K562 (cell line): ENCODE results near the gene CD34. TPM values are rescaled to one million over a fixed set of nuclear protein-coding genes. Genes with fewer than 3 reads are reported as not detected.

ENCODE experiments used
- CEBPB ChIP-seq: fragments of 450-650 bp; IDR thresholded peaks from 2 replicates; pipeline ENCODE4 v1.6.1; 2016; ENCODE audit warnings: missing genetic modification characterization, missing compliant biosample characterization
- EWSR1 ChIP-seq: fragments of 450-650 bp; IDR thresholded peaks from 2 replicates; pipeline ENCODE4 v1.6.1; 2018; ENCODE audit warnings: borderline replicate concordance, mild to moderate bottlenecking, low read depth, moderate library complexity; ENCODE audit not compliant: partially characterized antibody
- HOXB6 ChIP-seq: fragments of 250-450 bp; sonication (Bioruptor Pico); IDR thresholded peaks from 2 replicates; pipeline ENCODE4 v1.5.1; 2022; ENCODE audit warnings: mild to moderate bottlenecking, borderline replicate concordance
- JUND ChIP-seq, 2 experiments: IDR thresholded peaks; 2 replicates in 1 of 2; 3 replicates in 1 of 2; pipeline ENCODE4 v1.6.1; 2011; ENCODE audit warnings: borderline replicate concordance in 2 of 2, low read depth in 2 of 2, low read length in 2 of 2, improper control_type of control experiment in 1 of 2, missing biosample characterization in 1 of 2, missing genetic modification characterization in 1 of 2, missing genetic modification reagents in 1 of 2
- L3MBTL2 ChIP-seq: fragments of 450-650 bp; IDR thresholded peaks from 2 replicates; pipeline ENCODE4 v1.6.1; 2016; ENCODE audit warnings: mild to moderate bottlenecking, moderate library complexity
- MAFK ChIP-seq: IDR thresholded peaks from 2 replicates; pipeline ENCODE4 v1.6.1; 2011; ENCODE audit warnings: low read length, improper control_type of control experiment
- MTA1 ChIP-seq: fragments of 450-650 bp; IDR thresholded peaks from 2 replicates; pipeline ENCODE4 v1.6.1; 2017; ENCODE audit warnings: borderline replicate concordance
- NRF1 ChIP-seq, 2 experiments: fragments of 450-650 bp; IDR thresholded peaks in 1 of 2; conservative IDR thresholded peaks in 1 of 2; 2 replicates each; pipeline ENCODE4 v1.6.1; 2014; ENCODE audit warnings: mild to moderate bottlenecking in 2 of 2
- SAFB2 ChIP-seq: fragments of 200-400 bp; formaldehyde crosslinking; IDR thresholded peaks from 2 replicates; pipeline ENCODE4 v1.6.1; 2018; ENCODE audit warnings: borderline replicate concordance, low read length, low read depth, moderate library complexity; ENCODE audit not compliant: severe bottlenecking
- TAL1 ChIP-seq: fragments of 450-650 bp; IDR thresholded peaks from 2 replicates; pipeline ENCODE4 v1.6.1; 2016; ENCODE audit warnings: mild to moderate bottlenecking
- ZBTB7A ChIP-seq: IDR thresholded peaks from 2 replicates; pipeline ENCODE4 v1.6.1; 2011; ENCODE audit warnings: low read depth, mild to moderate bottlenecking, low read length, moderate library complexity, borderline replicate concordance; ENCODE audit not compliant: control insufficient read depth
- ZKSCAN8 ChIP-seq: fragments of 200-800 bp; sonication (Bioruptor generic); IDR thresholded peaks from 2 replicates; pipeline ENCODE4 v1.6.1; 2016; ENCODE audit warnings: missing genetic modification characterization, missing compliant biosample characterization
- ZNF778 ChIP-seq: fragments of 450-650 bp; formaldehyde crosslinking; IDR thresholded peaks from 2 replicates; pipeline ENCODE4 v1.4.0; 2020; ENCODE audit warnings: mild to moderate bottlenecking, moderate library complexity
- polyA plus RNA-seq, 8 experiments: library from polyadenylated mRNA; depleted of rRNA in 4 of 8; stranded (reverse) in 5 of 8; unstranded in 3 of 8; fragments of >200 nt; fragmentation: Nextera tagmentation in 2 of 8; fragmentation: Illumina TruSeq in 1 of 8; extraction: Ambion mirVana in 2 of 8; extraction: Trizol in 1 of 8; gene quantifications; 2 replicates each; pipeline versions ENCODE4 v1.2.1 to v1.2.3, GENCODE V29; 2011 to 2014; ENCODE audit warnings: inconsistent platforms in 1 of 8, missing spikeins in 1 of 8
- total RNA-seq, 7 experiments: library from RNA; depleted of rRNA in 6 of 7; stranded (reverse); fragments of >200 nt in 6 of 7; fragmentation: Illumina TruSeq in 2 of 7; extraction: Trizol in 2 of 7; gene quantifications; 2 replicates each; pipeline versions ENCODE4 v1.2.1 to v1.2.3, GENCODE V29; 2011 to 2021; ENCODE audit warnings: low replicate concordance in 1 of 7
- TF ChIP-seq, protein P1 (sequence below), 2 experiments: fragments of 250-450 bp in 1 of 2; fragments of 450-650 bp in 1 of 2; sonication (Bioruptor Pico) in 1 of 2; IDR thresholded peaks; 2 replicates each; pipeline versions ENCODE4 v1.6.1 to v1.8.0; 2016 to 2021; ENCODE audit warnings: mild to moderate bottlenecking in 2 of 2, moderate library complexity in 2 of 2, missing compliant biosample characterization in 1 of 2, missing genetic modification characterization in 1 of 2
- TF ChIP-seq, protein P2 (sequence below): conservative IDR thresholded peaks from 2 replicates; pipeline ENCODE4 v1.6.1; 2011; ENCODE audit warnings: low read depth, mild to moderate bottlenecking, low read length; ENCODE audit not compliant: control insufficient read depth
- TF ChIP-seq, protein P3 (sequence below): sonication (generic); formaldehyde crosslinking; IDR thresholded peaks from 2 replicates; pipeline ENCODE4 v1.8.0; 2022; ENCODE audit warnings: mild to moderate bottlenecking, missing genetic modification reagents
- TF ChIP-seq, protein P4 (sequence below): sonication (generic); formaldehyde crosslinking; IDR thresholded peaks from 2 replicates; pipeline ENCODE4 v1.8.1; 2023; ENCODE audit warnings: missing genetic modification reagents, mild to moderate bottlenecking, borderline replicate concordance
- TF ChIP-seq, protein P5 (sequence below): fragments of 450-650 bp; formaldehyde crosslinking; IDR thresholded peaks from 2 replicates; pipeline ENCODE4 v1.4.0; 2020; ENCODE audit warnings: mild to moderate bottlenecking, moderate library complexity

CD34 gene
- total and polyA plus RNA-seq, 9 of the 15 experiments (the other 6 are each of a cell fraction or from before 2014, with no cell fraction given) = not detected

DNA sequence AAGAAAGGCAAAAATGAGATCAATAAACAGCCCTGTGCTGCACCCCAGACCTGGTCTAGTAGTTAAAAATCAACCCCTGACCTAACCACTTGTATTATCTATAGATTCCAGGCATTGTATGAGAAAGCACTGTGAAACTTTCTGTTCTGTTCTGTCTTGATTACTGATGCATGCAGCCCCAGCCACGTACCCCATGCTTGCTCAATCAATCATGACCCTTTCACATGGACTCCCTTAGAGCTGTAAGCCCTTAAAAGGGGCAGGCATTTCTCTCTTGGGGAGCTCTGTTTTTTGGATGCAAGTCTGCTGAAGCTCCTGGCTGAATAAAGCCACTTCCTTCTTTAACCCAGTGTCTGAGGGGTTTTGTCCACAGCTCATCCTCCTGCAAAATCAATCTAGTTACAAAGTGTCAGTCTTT lies 24.2 kb upstream of the CD34 start (continued):
- TF ChIP-seq, protein P1, sequence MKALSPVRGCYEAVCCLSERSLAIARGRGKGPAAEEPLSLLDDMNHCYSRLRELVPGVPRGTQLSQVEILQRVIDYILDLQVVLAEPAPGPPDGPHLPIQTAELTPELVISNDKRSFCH (CRISPR knock-in tag; IDR thresholded peaks at IDR 0.05) = no peak
- TF ChIP-seq, protein P1 (tag; IDR thresholded peaks at IDR 0.05) = peak; percentile 94
- TF ChIP-seq ZBTB7A = 0 out of 2 replicates have a peak, but pooled peaks have one; percentile 39
- TF ChIP-seq, protein P2, sequence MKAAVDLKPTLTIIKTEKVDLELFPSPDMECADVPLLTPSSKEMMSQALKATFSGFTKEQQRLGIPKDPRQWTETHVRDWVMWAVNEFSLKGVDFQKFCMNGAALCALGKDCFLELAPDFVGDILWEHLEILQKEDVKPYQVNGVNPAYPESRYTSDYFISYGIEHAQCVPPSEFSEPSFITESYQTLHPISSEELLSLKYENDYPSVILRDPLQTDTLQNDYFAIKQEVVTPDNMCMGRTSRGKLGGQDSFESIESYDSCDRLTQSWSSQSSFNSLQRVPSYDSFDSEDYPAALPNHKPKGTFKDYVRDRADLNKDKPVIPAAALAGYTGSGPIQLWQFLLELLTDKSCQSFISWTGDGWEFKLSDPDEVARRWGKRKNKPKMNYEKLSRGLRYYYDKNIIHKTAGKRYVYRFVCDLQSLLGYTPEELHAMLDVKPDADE = no peak
- TF ChIP-seq, protein P3, sequence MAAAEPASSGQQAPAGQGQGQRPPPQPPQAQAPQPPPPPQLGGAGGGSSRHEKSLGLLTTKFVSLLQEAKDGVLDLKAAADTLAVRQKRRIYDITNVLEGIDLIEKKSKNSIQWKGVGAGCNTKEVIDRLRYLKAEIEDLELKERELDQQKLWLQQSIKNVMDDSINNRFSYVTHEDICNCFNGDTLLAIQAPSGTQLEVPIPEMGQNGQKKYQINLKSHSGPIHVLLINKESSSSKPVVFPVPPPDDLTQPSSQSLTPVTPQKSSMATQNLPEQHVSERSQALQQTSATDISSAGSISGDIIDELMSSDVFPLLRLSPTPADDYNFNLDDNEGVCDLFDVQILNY (CRISPR knock-in tag) = no peak
- peak; percentile 81; the same call in 1 of the 2 replicates for TF ChIP-seq ZKSCAN8 (CRISPR knock-in tag)
- peak; percentile 74 for TF ChIP-seq JUND (IDR thresholded peaks at IDR 0.05; ENCODE audit: borderline replicate concordance, low read depth, low read length)
- TF ChIP-seq JUND (tag; IDR thresholded peaks at IDR 0.05; ENCODE audit: borderline replicate concordance, low read depth, low read length) = peak; percentile 79; the same call in 2 of the 3 replicates
- no peak for TF ChIP-seq SAFB2
- TF ChIP-seq, protein P4, sequence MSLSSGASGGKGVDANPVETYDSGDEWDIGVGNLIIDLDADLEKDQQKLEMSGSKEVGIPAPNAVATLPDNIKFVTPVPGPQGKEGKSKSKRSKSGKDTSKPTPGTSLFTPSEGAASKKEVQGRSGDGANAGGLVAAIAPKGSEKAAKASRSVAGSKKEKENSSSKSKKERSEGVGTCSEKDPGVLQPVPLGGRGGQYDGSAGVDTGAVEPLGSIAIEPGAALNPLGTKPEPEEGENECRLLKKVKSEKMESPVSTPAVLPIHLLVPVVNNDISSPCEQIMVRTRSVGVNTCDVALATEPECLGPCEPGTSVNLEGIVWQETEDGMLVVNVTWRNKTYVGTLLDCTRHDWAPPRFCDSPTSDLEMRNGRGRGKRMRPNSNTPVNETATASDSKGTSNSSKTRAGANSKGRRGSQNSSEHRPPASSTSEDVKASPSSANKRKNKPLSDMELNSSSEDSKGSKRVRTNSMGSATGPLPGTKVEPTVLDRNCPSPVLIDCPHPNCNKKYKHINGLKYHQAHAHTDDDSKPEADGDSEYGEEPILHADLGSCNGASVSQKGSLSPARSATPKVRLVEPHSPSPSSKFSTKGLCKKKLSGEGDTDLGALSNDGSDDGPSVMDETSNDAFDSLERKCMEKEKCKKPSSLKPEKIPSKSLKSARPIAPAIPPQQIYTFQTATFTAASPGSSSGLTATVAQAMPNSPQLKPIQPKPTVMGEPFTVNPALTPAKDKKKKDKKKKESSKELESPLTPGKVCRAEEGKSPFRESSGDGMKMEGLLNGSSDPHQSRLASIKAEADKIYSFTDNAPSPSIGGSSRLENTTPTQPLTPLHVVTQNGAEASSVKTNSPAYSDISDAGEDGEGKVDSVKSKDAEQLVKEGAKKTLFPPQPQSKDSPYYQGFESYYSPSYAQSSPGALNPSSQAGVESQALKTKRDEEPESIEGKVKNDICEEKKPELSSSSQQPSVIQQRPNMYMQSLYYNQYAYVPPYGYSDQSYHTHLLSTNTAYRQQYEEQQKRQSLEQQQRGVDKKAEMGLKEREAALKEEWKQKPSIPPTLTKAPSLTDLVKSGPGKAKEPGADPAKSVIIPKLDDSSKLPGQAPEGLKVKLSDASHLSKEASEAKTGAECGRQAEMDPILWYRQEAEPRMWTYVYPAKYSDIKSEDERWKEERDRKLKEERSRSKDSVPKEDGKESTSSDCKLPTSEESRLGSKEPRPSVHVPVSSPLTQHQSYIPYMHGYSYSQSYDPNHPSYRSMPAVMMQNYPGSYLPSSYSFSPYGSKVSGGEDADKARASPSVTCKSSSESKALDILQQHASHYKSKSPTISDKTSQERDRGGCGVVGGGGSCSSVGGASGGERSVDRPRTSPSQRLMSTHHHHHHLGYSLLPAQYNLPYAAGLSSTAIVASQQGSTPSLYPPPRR (CRISPR knock-in tag) = no peak
- TF ChIP-seq L3MBTL2 = peak; percentile 35; the same call in 1 of the 2 replicates
- TF ChIP-seq TAL1 = peak; percentile 97
- TF ChIP-seq EWSR1 = no peak
- TF ChIP-seq ZNF778 (CRISPR knock-in tag) = no peak
- TF ChIP-seq NRF1 (conservative IDR thresholded peaks at IDR 0.05 in 1 of 2, IDR thresholded peaks at IDR 0.05 in 1 of 2) = no peak
- TF ChIP-seq, protein P5, sequence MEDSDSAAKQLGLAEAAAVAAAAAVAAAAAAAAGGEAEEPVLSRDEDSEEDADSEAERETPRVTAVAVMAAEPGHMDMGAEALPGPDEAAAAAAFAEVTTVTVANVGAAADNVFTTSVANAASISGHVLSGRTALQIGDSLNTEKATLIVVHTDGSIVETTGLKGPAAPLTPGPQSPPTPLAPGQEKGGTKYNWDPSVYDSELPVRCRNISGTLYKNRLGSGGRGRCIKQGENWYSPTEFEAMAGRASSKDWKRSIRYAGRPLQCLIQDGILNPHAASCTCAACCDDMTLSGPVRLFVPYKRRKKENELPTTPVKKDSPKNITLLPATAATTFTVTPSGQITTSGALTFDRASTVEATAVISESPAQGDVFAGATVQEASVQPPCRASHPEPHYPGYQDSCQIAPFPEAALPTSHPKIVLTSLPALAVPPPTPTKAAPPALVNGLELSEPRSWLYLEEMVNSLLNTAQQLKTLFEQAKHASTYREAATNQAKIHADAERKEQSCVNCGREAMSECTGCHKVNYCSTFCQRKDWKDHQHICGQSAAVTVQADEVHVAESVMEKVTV (CRISPR knock-in tag) = no peak
- TF ChIP-seq MAFK = peak; percentile 1; the same call in 1 of the 2 replicates
- TF ChIP-seq CEBPB (tag) = peak; percentile 97
- peak; percentile 84 for TF ChIP-seq MTA1
- no peak for TF ChIP-seq HOXB6 (CRISPR knock-in tag)
